CD14-positive monocyte (primary cell): ENCODE results near the gene ASB6. TPM values are rescaled to one million over a fixed set of nuclear protein-coding genes. Genes with fewer than 3 reads are reported as not detected.

ENCODE experiments used
- DNase-seq, 3 donors: peaks; one replicate each; pipeline ENCODE4 v3.0.0-alpha.2; 2011 to 2022
- H2AFZ ChIP-seq: 2 replicates; pipeline ENCODE4 v1.6.0; 2012; ENCODE audit warnings: mild to moderate bottlenecking, low read depth, low read length, inconsistent platforms; ENCODE audit not compliant: insufficient read depth, poor library complexity, severe bottlenecking
- H3K27ac ChIP-seq, 2 donors: 1 replicate in 1 of 2; 2 replicates in 1 of 2; pipeline ENCODE4 v1.5.1; 2012 to 2013; ENCODE audit warnings: low read length in 2 of 2, control low read depth in 1 of 2, inconsistent platforms in 1 of 2, low read depth in 1 of 2, mild to moderate bottlenecking in 1 of 2
- H3K27me3 ChIP-seq, 2 donors: one replicate each; pipeline versions ENCODE4 v1.6.0 to v1.6.1; 2011 to 2013; ENCODE audit warnings: low read length in 2 of 2; ENCODE audit not compliant: control insufficient read depth in 2 of 2, insufficient read depth in 2 of 2
- H3K36me3 ChIP-seq, 2 donors: replicated peaks in 1 of 2; 1 replicate in 1 of 2; 2 replicates in 1 of 2; pipeline versions ENCODE4 v1.5.1 to v1.6.1; 2012 to 2013; ENCODE audit warnings: low read length in 2 of 2, control low read depth in 1 of 2, inconsistent platforms in 1 of 2, mild to moderate bottlenecking in 1 of 2; ENCODE audit not compliant: insufficient read depth in 2 of 2, control insufficient read depth in 1 of 2
- H3K4me1 ChIP-seq, 2 donors: 1 replicate in 1 of 2; 2 replicates in 1 of 2; pipeline versions ENCODE4 v1.5.1 to v1.6.1; 2012 to 2013; ENCODE audit warnings: low read length in 2 of 2, control low read depth in 1 of 2, inconsistent platforms in 1 of 2, mild to moderate bottlenecking in 1 of 2, moderate library complexity in 1 of 2; ENCODE audit not compliant: insufficient read depth in 2 of 2, control insufficient read depth in 1 of 2
- H3K4me2 ChIP-seq: replicated peaks from 2 replicates; pipeline ENCODE3; 2012; ENCODE audit warnings: low read length, moderate library complexity, mild to moderate bottlenecking; ENCODE audit not compliant: poor library complexity, severe bottlenecking; ENCODE audit errors: extremely low read depth
- H3K4me3 ChIP-seq, 3 experiments: fragments of 200-600 bp in 1 of 3; sonication (generic) in 1 of 3; replicated peaks in 1 of 3; 1 replicate in 2 of 3; 2 replicates in 1 of 3; pipeline ENCODE4 v1.5.1; 2011 to 2013; ENCODE audit warnings: low read length in 3 of 3, mild to moderate bottlenecking in 3 of 3, control low read depth in 2 of 3, low read depth in 2 of 3, inconsistent platforms in 1 of 3, moderate library complexity in 1 of 3
- H3K79me2 ChIP-seq: 2 replicates; pipeline ENCODE4 v1.6.0; 2012; ENCODE audit warnings: mild to moderate bottlenecking, control low read depth, inconsistent platforms, low read length, moderate library complexity; ENCODE audit not compliant: insufficient read depth
- H3K9ac ChIP-seq: 2 replicates; pipeline ENCODE4 v1.6.0; 2017; ENCODE audit warnings: low read length, mild to moderate bottlenecking; ENCODE audit not compliant: insufficient read depth, poor library complexity, severe bottlenecking
- H3K9me3 ChIP-seq, 2 donors: replicated peaks in 1 of 2; 1 replicate in 1 of 2; 2 replicates in 1 of 2; pipeline versions ENCODE4 v1.5.1 to v1.6.1; 2012 to 2013; ENCODE audit warnings: low read length in 2 of 2, control low read depth in 1 of 2; ENCODE audit not compliant: control insufficient read depth in 1 of 2, insufficient read depth in 1 of 2
- H4K20me1 ChIP-seq: 2 replicates; pipeline ENCODE4 v1.6.0; 2012; ENCODE audit warnings: mild to moderate bottlenecking, low read length, control low read depth, moderate library complexity; ENCODE audit not compliant: insufficient read depth
- H3K27ac Mint-ChIP-seq, 7 donors: one replicate each; pipeline ENCODE4 v1.8.0; 2020; ENCODE audit warnings: mild to moderate bottlenecking in 7 of 7, mixed read lengths in 7 of 7, moderate library complexity in 6 of 7, inconsistent platforms in 2 of 7
- H3K27me3 Mint-ChIP-seq, 3 donors: one replicate each; pipeline ENCODE4 v1.8.0; 2021 to 2022; ENCODE audit warnings: low read depth in 3 of 3, mild to moderate bottlenecking in 3 of 3, mixed read lengths in 3 of 3, moderate library complexity in 3 of 3, inconsistent platforms in 1 of 3
- H3K36me3 Mint-ChIP-seq, 2 donors: one replicate each; pipeline ENCODE4 v1.8.0; 2020; ENCODE audit warnings: mixed read lengths in 2 of 2, inconsistent platforms in 1 of 2, mild to moderate bottlenecking in 1 of 2
- H3K4me1 Mint-ChIP-seq: one replicate; pipeline ENCODE4 v1.8.0; 2020; ENCODE audit warnings: mild to moderate bottlenecking, mixed read lengths
- H3K4me3 Mint-ChIP-seq, 2 donors: one replicate each; pipeline ENCODE4 v1.8.0; 2020; ENCODE audit warnings: mild to moderate bottlenecking in 2 of 2, mixed read lengths in 2 of 2, moderate library complexity in 1 of 2
- H3K9me3 Mint-ChIP-seq, 7 donors: one replicate each; pipeline ENCODE4 v1.8.0; 2020 to 2022; ENCODE audit warnings: mixed read lengths in 7 of 7, mild to moderate bottlenecking in 6 of 7, moderate library complexity in 6 of 7, inconsistent platforms in 2 of 7
- CTCF ChIP-seq: fragments of 200-600 bp; IDR thresholded peaks from one replicate; pipeline ENCODE4 v1.8.0; 2022; ENCODE audit warnings: antibody characterized with exemption, mild to moderate bottlenecking
- WGBS: methylation state at CpG from one replicate; pipeline ENCODE4 v1.1.5; 2013; ENCODE audit warnings: missing lambda C conversion rate; ENCODE audit not compliant: insufficient coverage; 5-methylcytosine and 5-hydroxymethylcytosine counted together
- intact Hi-C, 2 donors: fragments of 100-400 bp; cut with micrococcal nuclease; formaldehyde crosslinking; loops; one replicate each; pipeline versions ENCODE4 v1.15.0 to v1.15.1; 2023
- polyA plus RNA-seq, 3 donors: library from polyadenylated mRNA; depleted of rRNA in 1 of 3; unstranded in 2 of 3; stranded (reverse) in 1 of 3; fragments of 300-500 nt in 2 of 3; fragments of >200 nt in 1 of 3; fragmentation: Illumina TruSeq in 2 of 3; gene quantifications; 1 replicate in 2 of 3; 2 replicates in 1 of 3; pipeline ENCODE4 v1.2.3, GENCODE V29; 2012 to 2021

Gene ASB6
- polyA plus RNA-seq, 3 donors = 8.1 to 21.1 (median 10.1) TPM

- H3K4me3 ChIP-seq = no peak overlapping the region
- H3K27ac ChIP-seq = no peak overlapping the region
- H3K9me3 ChIP-seq = no peaks in the 10 kb centered on the region
- no peaks in the 10 kb centered on the region for H3K9me3 Mint-ChIP-seq
- H3K27me3 Mint-ChIP-seq = peaks cover 0 to 12% (median 0%) of the 10 kb centered on the region in 3 donors
- peaks cover 41 to 47% of the 10 kb centered on the region in 2 donors for H3K36me3 ChIP-seq
- intact Hi-C loops = loop anchor here (5.0 kb wide), 2 partner anchors 93 to 153 kb away; no protein-coding TSS in a partner anchor
- DNase-seq = no peak
- H3K4me1 ChIP-seq = peaks cover 19 to 29% of the 10 kb centered on the region in 2 donors
- H3K27ac Mint-ChIP-seq = no peak overlapping the region
- H3K36me3 Mint-ChIP-seq = peaks cover 27 to 41% of the 10 kb centered on the region in 2 donors
- WGBS = 94% methylated on average over 11 of the region's 12 CpGs
- peaks cover 29% of the 10 kb centered on the region for H3K4me1 Mint-ChIP-seq
- peaks cover 29% of the 10 kb centered on the region for H3K79me2 ChIP-seq
- H3K27me3 ChIP-seq = no peaks in the 10 kb centered on the region
- peaks cover 64% of the 10 kb centered on the region for H4K20me1 ChIP-seq
- H3K4me3 Mint-ChIP-seq = no peak overlapping the region
- TF ChIP-seq CTCF = no peak
- H3K4me2 ChIP-seq = no peak overlapping the region
- H2AFZ ChIP-seq = no peak overlapping the region
- H3K9ac ChIP-seq = no peak overlapping the region
Observed at GRCh38 chr9:129639756-129640085, 2.2 kb downstream of the ASB6 start.

GRCh38 chr9:129639034-129639630, 2.8 kb downstream of the ASB6 start:
- peaks cover 0 to 10% (median 0%) of the 10 kb centered on the region in 3 donors for H3K27me3 Mint-ChIP-seq
- peaks cover 45 to 53% of the 10 kb centered on the region in 2 donors for H3K36me3 ChIP-seq
- intact Hi-C loops = no loop called here
- H3K9me3 Mint-ChIP-seq = no peaks in the 10 kb centered on the region
- DNase-seq = no peak
- TF ChIP-seq CTCF = no peak
- H2AFZ ChIP-seq = no peak overlapping the region
- no peak overlapping the region for H3K4me2 ChIP-seq
- H3K9ac ChIP-seq = no peak overlapping the region
- H3K27ac ChIP-seq = no peak overlapping the region
- H3K27ac Mint-ChIP-seq = no peak overlapping the region
- WGBS = 97% methylated on average over 15 of the region's 17 CpGs
- peaks cover 70% of the 10 kb centered on the region for H4K20me1 ChIP-seq
- peaks cover 29% of the 10 kb centered on the region for H3K79me2 ChIP-seq
- H3K9me3 ChIP-seq = no peaks in the 10 kb centered on the region
- H3K27me3 ChIP-seq = no peaks in the 10 kb centered on the region
- no peak overlapping the region for H3K4me3 Mint-ChIP-seq
- peaks cover 28 to 47% of the 10 kb centered on the region in 2 donors for H3K36me3 Mint-ChIP-seq
- H3K4me1 Mint-ChIP-seq = peaks cover 29% of the 10 kb centered on the region
- peaks cover 19 to 29% of the 10 kb centered on the region in 2 donors for H3K4me1 ChIP-seq
- H3K4me3 ChIP-seq = no peak overlapping the region
